Fibroblast of villous mesenchyme (primary cell): Measurements from ENCODE around the gene CELSR1. TPM values are rescaled to one million over a fixed set of nuclear protein-coding genes. Genes with fewer than 3 reads are reported as not detected.

Experiments
- DNase-seq: peaks from one replicate; pipeline ENCODE4 v3.0.0-alpha.2; 2010; ENCODE audit warnings: low read depth
- H3K4me3 ChIP-seq: 2 replicates; pipeline ENCODE4 v1.5.1; 2011; ENCODE audit warnings: low read depth, mild to moderate bottlenecking, low read length
- total RNA-seq: library from RNA; depleted of rRNA; stranded (reverse); fragments of >200 nt; gene quantifications from 2 replicates; pipeline ENCODE4 v1.2.3, GENCODE V29; 2012
- TF ChIP-seq, protein P1 (sequence below): IDR thresholded peaks from 2 replicates; pipeline ENCODE4 v1.5.1; 2012; ENCODE audit warnings: low read depth, mild to moderate bottlenecking, low read length; ENCODE audit not compliant: insufficient read depth

Gene CELSR1
- total RNA-seq, 1 donor, result 1.7 TPM

- TF ChIP-seq, protein P1, sequence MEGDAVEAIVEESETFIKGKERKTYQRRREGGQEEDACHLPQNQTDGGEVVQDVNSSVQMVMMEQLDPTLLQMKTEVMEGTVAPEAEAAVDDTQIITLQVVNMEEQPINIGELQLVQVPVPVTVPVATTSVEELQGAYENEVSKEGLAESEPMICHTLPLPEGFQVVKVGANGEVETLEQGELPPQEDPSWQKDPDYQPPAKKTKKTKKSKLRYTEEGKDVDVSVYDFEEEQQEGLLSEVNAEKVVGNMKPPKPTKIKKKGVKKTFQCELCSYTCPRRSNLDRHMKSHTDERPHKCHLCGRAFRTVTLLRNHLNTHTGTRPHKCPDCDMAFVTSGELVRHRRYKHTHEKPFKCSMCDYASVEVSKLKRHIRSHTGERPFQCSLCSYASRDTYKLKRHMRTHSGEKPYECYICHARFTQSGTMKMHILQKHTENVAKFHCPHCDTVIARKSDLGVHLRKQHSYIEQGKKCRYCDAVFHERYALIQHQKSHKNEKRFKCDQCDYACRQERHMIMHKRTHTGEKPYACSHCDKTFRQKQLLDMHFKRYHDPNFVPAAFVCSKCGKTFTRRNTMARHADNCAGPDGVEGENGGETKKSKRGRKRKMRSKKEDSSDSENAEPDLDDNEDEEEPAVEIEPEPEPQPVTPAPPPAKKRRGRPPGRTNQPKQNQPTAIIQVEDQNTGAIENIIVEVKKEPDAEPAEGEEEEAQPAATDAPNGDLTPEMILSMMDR, result no peak
- H3K4me3 ChIP-seq, result no peak overlapping the region
- no peak for DNase-seq
Observed at GRCh38 chr22:46355996-46356471, 181.4 kb downstream of the CELSR1 start.

DNA sequence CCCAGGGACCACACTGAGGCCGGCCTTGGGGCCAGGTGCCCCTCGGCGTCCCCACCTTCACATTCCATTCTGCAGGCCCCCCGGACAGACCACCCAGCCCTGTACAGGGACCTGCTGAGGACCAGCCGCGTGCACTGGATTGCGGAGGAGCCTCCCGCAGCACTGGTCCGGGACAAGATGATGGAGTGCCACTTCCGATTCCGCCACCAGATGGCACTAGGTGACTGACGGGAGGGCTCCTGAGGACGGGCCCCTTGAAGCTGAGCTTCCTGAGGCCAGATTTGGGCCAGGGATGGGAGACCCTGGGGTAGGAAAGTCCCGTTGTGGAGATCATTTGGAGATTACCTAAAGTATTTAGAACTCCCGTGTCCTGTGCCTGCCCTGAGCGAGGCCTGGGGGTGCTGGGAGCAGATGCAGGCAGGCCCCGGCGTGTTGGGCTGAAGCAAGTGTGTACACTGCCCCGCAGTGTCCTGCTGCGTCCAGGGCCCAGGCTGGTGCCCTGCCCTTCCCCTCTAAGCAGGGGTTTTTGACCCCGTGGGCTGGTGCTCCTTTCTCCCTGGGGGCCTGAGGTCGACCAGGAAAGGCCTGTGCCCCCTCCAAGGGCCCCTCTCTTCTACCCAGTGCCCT, 181.9 kb downstream of the CELSR1 start:
- TF ChIP-seq, protein P1, result peak; percentile 77
- peak; percentile 46 for DNase-seq

GRCh38 chr22:46354993-46355305, 182.5 kb downstream of the CELSR1 start:
- TF ChIP-seq, protein P1, result no peak
- no peak for DNase-seq
- no peak overlapping the region for H3K4me3 ChIP-seq

More for the DNA sequence above, 181.9 kb downstream of the CELSR1 start:
- H3K4me3 ChIP-seq, result no peak overlapping the region

DNA sequence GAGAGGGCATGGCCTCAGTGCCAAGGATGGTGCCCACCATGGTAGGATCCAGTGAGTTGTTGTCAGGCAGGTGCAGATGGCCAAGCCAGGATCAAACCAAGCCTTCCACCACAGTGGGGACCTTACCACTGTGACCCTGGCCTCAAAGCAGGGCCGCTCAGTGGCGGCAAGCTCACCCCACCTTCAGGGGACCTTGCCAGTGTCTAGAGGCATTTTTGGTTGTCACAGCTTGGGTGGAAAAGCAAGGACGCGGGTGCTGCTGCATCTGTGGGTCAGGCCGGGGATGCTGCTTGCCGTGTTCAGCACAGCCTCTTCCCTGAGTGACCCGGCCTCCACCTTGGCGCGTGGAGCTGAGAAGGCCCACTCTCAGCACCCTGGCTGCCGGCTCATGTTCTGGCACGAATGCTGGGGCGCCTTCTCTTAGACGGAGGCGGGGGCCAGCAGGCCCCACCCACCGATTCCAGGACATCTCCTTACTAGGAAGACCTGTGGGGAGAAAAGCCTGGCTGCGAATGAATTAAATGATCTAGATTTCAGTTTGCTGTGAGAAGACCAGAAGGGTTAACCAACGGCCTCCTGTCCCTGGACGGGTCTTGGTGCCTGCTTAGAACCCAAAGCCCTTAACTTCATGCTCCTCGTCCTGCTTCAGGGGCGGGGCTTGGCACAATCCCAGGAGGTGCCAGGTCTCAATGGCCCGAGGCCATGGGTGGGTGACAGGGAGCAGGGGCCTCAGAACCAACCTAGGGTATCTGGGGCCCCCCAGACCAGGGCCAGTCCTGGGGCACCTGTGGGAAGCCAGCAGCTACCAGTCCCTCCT, 183.0 kb downstream of the CELSR1 start:
- no peak for DNase-seq
- H3K4me3 ChIP-seq, result no peak overlapping the region
- TF ChIP-seq, protein P1, result no peak

GRCh38 chr22:46353483-46354105, 183.8 kb downstream of the CELSR1 start:
- TF ChIP-seq, protein P1, result no peak
- DNase-seq, result no peak
- H3K4me3 ChIP-seq, result no peak overlapping the region

DNA sequence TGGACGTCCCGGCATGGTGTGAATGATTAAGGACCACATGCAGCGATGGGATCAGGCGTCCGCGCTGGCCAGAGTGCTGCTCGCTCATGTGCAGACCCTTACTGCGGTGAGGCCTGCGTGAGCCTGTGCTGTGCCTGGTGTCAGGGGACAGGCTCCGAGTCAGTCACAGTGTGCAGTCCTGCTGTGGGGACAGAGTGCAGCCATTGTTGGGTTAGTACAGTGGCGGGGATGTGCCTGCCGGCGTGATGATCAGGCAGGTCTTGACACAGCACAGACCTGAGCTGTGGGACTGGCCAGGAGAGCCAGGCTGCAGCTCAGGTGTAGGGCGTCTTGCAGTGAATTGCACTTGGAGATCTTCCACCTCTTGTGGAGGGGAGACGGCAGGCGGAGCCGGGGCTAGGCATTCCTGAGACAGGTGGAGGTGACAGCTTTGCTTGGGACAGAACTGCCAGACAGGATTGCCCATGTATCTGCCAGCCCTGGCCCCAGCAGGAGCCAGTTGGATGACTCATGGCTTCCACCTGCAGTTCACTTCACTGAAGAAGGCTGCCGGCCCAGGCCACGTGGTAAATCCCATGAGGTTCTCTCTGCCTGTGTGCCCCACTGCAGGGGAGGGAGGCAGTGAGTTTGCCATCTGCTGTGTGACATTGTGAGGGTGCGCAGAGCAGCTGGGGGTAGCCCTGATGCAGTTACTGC, 184.6 kb downstream of the CELSR1 start:
- TF ChIP-seq, protein P1, result no peak
- peak; percentile 4 for DNase-seq
- no peak overlapping the region for H3K4me3 ChIP-seq
